Uterus (tissue), 4 donors: ENCODE results near the gene FAM53B. TPM values are rescaled to one million over a fixed set of nuclear protein-coding genes. Genes with fewer than 3 reads are reported as not detected.
A peak's percentile ranks its signal among the peaks of the same experiment; 100 is the strongest.

Experiments
- DNase-seq, 2 donors: peaks; one replicate each; pipeline ENCODE4 v3.0.0-alpha.2; 2019 to 2020
- H3K27ac ChIP-seq, 2 donors: fragments of 200-600 bp; sonication (generic); 1 replicate in 1 of 2; 2 replicates in 1 of 2; pipeline ENCODE4 v1.5.1; 2016 to 2018
- H3K27me3 ChIP-seq, 2 donors: fragments of 200-600 bp; sonication (generic); one replicate each; pipeline ENCODE4 v1.5.1; 2018 to 2019; ENCODE audit warnings: control low read depth in 1 of 2
- H3K36me3 ChIP-seq, 2 donors: fragments of 200-600 bp; sonication (generic); one replicate each; pipeline ENCODE4 v1.5.1; 2019; ENCODE audit warnings: control low read depth in 1 of 2
- H3K4me1 ChIP-seq, 2 donors: fragments of 200-600 bp; sonication (generic); one replicate each; pipeline ENCODE4 v1.5.1; 2018 to 2019; ENCODE audit warnings: control low read depth in 1 of 2
- H3K4me3 ChIP-seq, 2 donors: fragments of 200-600 bp; sonication (generic); 1 replicate in 1 of 2; 2 replicates in 1 of 2; pipeline ENCODE4 v1.5.1; 2018 to 2019; ENCODE audit warnings: mild to moderate bottlenecking in 1 of 2
- H3K9me3 ChIP-seq, 2 donors: fragments of 200-600 bp; sonication (generic); one replicate each; pipeline ENCODE4 v1.5.1; 2019; ENCODE audit warnings: control low read depth in 1 of 2
- CTCF ChIP-seq, 4 experiments: fragments of 200-600 bp in 2 of 4; fragments of 450-650 bp in 2 of 4; sonication (generic) in 2 of 4; IDR thresholded peaks; one replicate each; pipeline ENCODE4 v1.5.1; 2016 to 2019; ENCODE audit warnings: antibody characterized with exemption in 4 of 4, mild to moderate bottlenecking in 2 of 4, moderate library complexity in 1 of 4
- POLR2A ChIP-seq, 2 donors: fragments of 450-650 bp; IDR thresholded peaks; one replicate each; pipeline ENCODE4 v1.6.1; 2016; ENCODE audit warnings: antibody characterized with exemption in 2 of 2, mild to moderate bottlenecking in 1 of 2, moderate library complexity in 1 of 2
- intact Hi-C: fragments of 100-400 bp; cut with DNase I; formaldehyde crosslinking; loops from one replicate; pipeline ENCODE4 v1.15.1; 2023; ENCODE audit warnings: low total_unique reads
- total RNA-seq, 4 donors: library from RNA; depleted of rRNA in 3 of 4; stranded (reverse); fragments of >200 nt in 3 of 4; gene quantifications; one replicate each; pipeline versions ENCODE4 v1.1.0 to v1.2.4, GENCODE V29; 2014 to 2023
- donor health status: DM: yes; HTN: yes; CAD: no.

FAM53B gene
- total RNA-seq, 4 donors from 2014 or later = 10.9 to 94.3 (median 67.8) TPM

GRCh38 chr10:124697443-124697836 is 46.7 kb downstream of the FAM53B start:
- H3K36me3 ChIP-seq = no peaks in the 10 kb centered on the region
- no peak overlapping the region for H3K4me3 ChIP-seq
- no peaks in the 10 kb centered on the region for H3K9me3 ChIP-seq
- peaks cover 17 to 32% of the 10 kb centered on the region in 2 donors for H3K4me1 ChIP-seq
- intact Hi-C loops = no loop called here
- no peaks in the 10 kb centered on the region for H3K27me3 ChIP-seq
- H3K27ac ChIP-seq = peak overlapping the region; percentile 29 to 33
- TF ChIP-seq POLR2A (IDR thresholded peaks at IDR 0.05) (no peak), CTCF (IDR thresholded peaks at IDR 0.05) (no peak)
- no peak for DNase-seq

GRCh38 chr10:124696446-124697392 is 47.5 kb downstream of the FAM53B start:
- Histone ChIP-seq H3K4me3 (no peak overlapping the region), H3K27ac (peak overlapping the region; percentile 16 to 29), H3K4me1 (peaks cover 12 to 26% of the 10 kb centered on the region in 2 donors), H3K36me3 (no peaks in the 10 kb centered on the region), H3K27me3 (no peaks in the 10 kb centered on the region), H3K9me3 (no peaks in the 10 kb centered on the region)
- DNase-seq = no peak
- intact Hi-C loops = no loop called here
- TF ChIP-seq CTCF (IDR thresholded peaks at IDR 0.05) = no peak
- no peak for TF ChIP-seq POLR2A (IDR thresholded peaks at IDR 0.05)

- H3K27ac ChIP-seq = peak overlapping the region in 1 of 2 donors; percentile 16
- H3K9me3 ChIP-seq = no peaks in the 10 kb centered on the region
- TF ChIP-seq POLR2A (IDR thresholded peaks at IDR 0.05) = no peak
- no peak for TF ChIP-seq CTCF (IDR thresholded peaks at IDR 0.05)
- peaks cover 6 to 11% of the 10 kb centered on the region in 2 donors for H3K4me1 ChIP-seq
- no peak for DNase-seq
- H3K4me3 ChIP-seq = no peak overlapping the region
- no peaks in the 10 kb centered on the region for H3K27me3 ChIP-seq
- intact Hi-C loops = no loop called here
- H3K36me3 ChIP-seq = no peaks in the 10 kb centered on the region
These were observed 48.9 kb downstream of the FAM53B start for GRCh38 chr10:124695259-124695658.

- Histone ChIP-seq H3K4me1 (peaks cover under 1 to 5% of the 10 kb centered on the region in 2 donors), H3K27ac (peak overlapping the region; percentile 22 to 35), H3K36me3 (no peaks in the 10 kb centered on the region), H3K9me3 (no peaks in the 10 kb centered on the region), H3K4me3 (no peak overlapping the region), H3K27me3 (no peaks in the 10 kb centered on the region)
- DNase-seq = no peak
- intact Hi-C loops = no loop called here
- TF ChIP-seq POLR2A (IDR thresholded peaks at IDR 0.05) = no peak
- TF ChIP-seq CTCF (IDR thresholded peaks at IDR 0.05) = no peak
These were observed 49.5 kb downstream of the FAM53B start for GRCh38 chr10:124694481-124695220.
